Endothelial cell of umbilical vein (primary cell): Measurements from ENCODE around the gene GNAZ. TPM values are rescaled to one million over a fixed set of nuclear protein-coding genes. Genes with fewer than 3 reads are reported as not detected.

ENCODE experiments used
- BruUV-seq: library from RNA; stranded (reverse); fragments of 400-500 nt; replicated peaks from 2 replicates; lab custom pipeline; 2021; lab: Mats Ljungman, UMichigan
- CTCF ChIA-PET: fragments of 300-600, 350-600 bp; sonication (Branson Sonifier 250); formaldehyde crosslinking; loops from one replicate; lab custom pipeline; 2021; ENCODE audit warnings: antibody characterized with exemption, inconsistent platforms; lab: Charles Lee
- POLR2A ChIA-PET: fragments of 300-600, 350-600 bp; sonication (Branson Sonifier 250); formaldehyde crosslinking; loops from one replicate; lab custom pipeline; 2021; ENCODE audit warnings: antibody characterized with exemption, inconsistent platforms; lab: Charles Lee
- DNase-seq: peaks from one replicate; pipeline ENCODE4 v3.0.0-alpha.2; 2011; ENCODE audit warnings: low read depth, low spot score
- FAIRE-seq: peaks from 2 replicates; lab custom pipeline; 2011; peaks lifted over from hg19 to GRCh38; lab: Jason Lieb, UNC
- H2AFZ ChIP-seq: 2 replicates; pipeline ENCODE4 v1.6.0; 2012; ENCODE audit warnings: low read depth, low read length, control low read depth, inconsistent platforms
- H3K27ac ChIP-seq: 2 replicates; pipeline ENCODE4 v1.5.1; 2011; ENCODE audit warnings: low read depth, mild to moderate bottlenecking, control low read depth, low read length, moderate library complexity; ENCODE audit not compliant: insufficient read depth
- H3K27me3 ChIP-seq, 2 experiments: 2 replicates each; pipeline versions ENCODE4 v1.6.0 to v1.6.1; 2011; ENCODE audit warnings: low read length in 2 of 2, mixed read lengths in 1 of 2; ENCODE audit not compliant: control insufficient read depth in 2 of 2, insufficient read depth in 2 of 2
- H3K36me3 ChIP-seq, 2 experiments: 2 replicates in 1 of 2; 3 replicates in 1 of 2; pipeline ENCODE4 v1.5.1; 2011; ENCODE audit warnings: low read length in 2 of 2, mild to moderate bottlenecking in 1 of 2, moderate library complexity in 1 of 2; ENCODE audit not compliant: control insufficient read depth in 2 of 2, insufficient read depth in 2 of 2; ENCODE audit errors: extremely low read depth in 1 of 2
- H3K4me1 ChIP-seq: 3 replicates; pipeline ENCODE4 v1.5.1; 2011; ENCODE audit warnings: mild to moderate bottlenecking, low read length; ENCODE audit not compliant: control insufficient read depth, insufficient read depth; ENCODE audit errors: extremely low read depth
- H3K4me2 ChIP-seq: 2 replicates; pipeline ENCODE4 v1.6.1; 2011; ENCODE audit warnings: low read length, control low read depth, mixed read lengths; ENCODE audit not compliant: insufficient read depth
- H3K4me3 ChIP-seq, 3 experiments: fragments of 200-600 bp in 1 of 3; sonication (generic), shearing (Covaris generic) in 1 of 3; replicated peaks in 1 of 3; 2 replicates each; pipeline ENCODE4 v1.5.1; 2011 to 2016; ENCODE audit warnings: control low read depth in 3 of 3, low read length in 3 of 3, mild to moderate bottlenecking in 2 of 3, inconsistent platforms in 1 of 3, low read depth in 1 of 3, moderate library complexity in 1 of 3; ENCODE audit not compliant: insufficient read depth in 1 of 3
- H3K79me2 ChIP-seq: 2 replicates; pipeline ENCODE4 v1.6.0; 2012; ENCODE audit warnings: low read length, inconsistent platforms; ENCODE audit not compliant: control insufficient read depth, insufficient read depth
- H3K9ac ChIP-seq: replicated peaks from 2 replicates; pipeline ENCODE3; 2011; ENCODE audit warnings: low read length, control low read depth; ENCODE audit not compliant: insufficient read depth; ENCODE audit errors: extremely low read depth
- H3K9me1 ChIP-seq: replicated peaks from 3 replicates; pipeline ENCODE4 v1.6.0; 2011; ENCODE audit warnings: mild to moderate bottlenecking, low read length; ENCODE audit not compliant: control insufficient read depth, insufficient read depth; ENCODE audit errors: extremely low read depth
- H3K9me3 ChIP-seq: replicated peaks from 2 replicates; pipeline ENCODE4 v1.5.1; 2012; ENCODE audit warnings: low read length, inconsistent platforms; ENCODE audit not compliant: control insufficient read depth, insufficient read depth
- H4K20me1 ChIP-seq: replicated peaks from 2 replicates; pipeline ENCODE3; 2011; ENCODE audit warnings: mild to moderate bottlenecking, low read length; ENCODE audit not compliant: control insufficient read depth, insufficient read depth; ENCODE audit errors: extremely low read depth
- CTCF ChIP-seq, 2 donors: IDR thresholded peaks; 1 replicate in 1 of 2; 2 replicates in 1 of 2; pipeline ENCODE4 v1.5.1; 2011; ENCODE audit warnings: low read length in 2 of 2, mild to moderate bottlenecking in 2 of 2, moderate library complexity in 2 of 2, control low read depth in 1 of 2, inconsistent platforms in 1 of 2, low read depth in 1 of 2; ENCODE audit not compliant: insufficient read depth in 1 of 2; ENCODE audit errors: extremely low read depth in 1 of 2
- EZH2 ChIP-seq: IDR thresholded peaks from 2 replicates; pipeline ENCODE4 v1.6.1; 2012; ENCODE audit warnings: borderline replicate concordance, low read depth, mild to moderate bottlenecking, moderate library complexity, low read length, inconsistent platforms; ENCODE audit not compliant: severe bottlenecking
- FOS ChIP-seq: IDR thresholded peaks from 2 replicates; pipeline ENCODE4 v1.6.1; 2011; ENCODE audit warnings: mild to moderate bottlenecking, low read length, moderate library complexity, borderline replicate concordance; ENCODE audit not compliant: insufficient read depth
- GATA2 ChIP-seq: IDR thresholded peaks from 2 replicates; pipeline ENCODE4 v1.7.0; 2011; ENCODE audit warnings: low read depth, mild to moderate bottlenecking, moderate library complexity, mixed read lengths, low read length; ENCODE audit not compliant: insufficient read length, insufficient read depth
- JUN ChIP-seq: IDR thresholded peaks from 2 replicates; pipeline ENCODE4 v1.6.1; 2011; ENCODE audit warnings: borderline replicate concordance, low read depth; ENCODE audit not compliant: insufficient read length, insufficient read depth
- MAX ChIP-seq: IDR thresholded peaks from 2 replicates; pipeline ENCODE4 v1.6.1; 2011; ENCODE audit not compliant: insufficient read depth, insufficient read length
- MYC ChIP-seq: IDR thresholded peaks from one replicate; pipeline ENCODE4 v1.6.1; 2011; ENCODE audit warnings: mild to moderate bottlenecking, low read depth, low read length
- POLR2A ChIP-seq: IDR thresholded peaks from 2 replicates; pipeline ENCODE4 v1.6.1; 2012; ENCODE audit warnings: low read depth, mild to moderate bottlenecking, control low read depth, low read length
- POLR2AphosphoS5 ChIP-seq: IDR thresholded peaks from 2 replicates; pipeline ENCODE4 v1.6.1; 2012; ENCODE audit warnings: low read depth, mild to moderate bottlenecking, control low read depth, low read length, moderate library complexity; ENCODE audit not compliant: insufficient read depth
- dilution Hi-C: fragments of 300-500 bp; cut with MboI; formaldehyde crosslinking; loops from one replicate; pipeline ENCODE4 v1.15.0; 2019; ENCODE audit warnings: low sequenced_read_pairs; ENCODE audit not compliant: extremely low pct_ligation_motif_present
- intact Hi-C: fragments of 100-400 bp; cut with micrococcal nuclease; formaldehyde crosslinking; loops from one replicate; pipeline ENCODE4 v1.10.0; 2022
- polyA plus RNA-seq, 4 experiments: library from polyadenylated mRNA; depleted of rRNA in 3 of 4; stranded (reverse) in 3 of 4; unstranded in 1 of 4; fragments of >200 nt; gene quantifications; 2 replicates each; pipeline versions ENCODE4 v1.2.1 to v1.2.3, GENCODE V29; 2011 to 2012; ENCODE audit warnings: missing spikeins in 1 of 4
- total RNA-seq: library from RNA; stranded (reverse); gene quantifications from 2 replicates; pipeline ENCODE4 v1.2.3, GENCODE V29; 2021

GNAZ gene
- total and polyA plus RNA-seq, 2 donors (not counting 3 experiments of a cell fraction or from before 2014, with no cell fraction given): 0.44 to 0.86 TPM

GRCh38 chr22:23121424-23121823 is 51.1 kb downstream of the GNAZ start:
- H3K79me2 ChIP-seq: no peaks in the 10 kb centered on the region
- dilution Hi-C loops (no loop called here), intact Hi-C loops (no loop called here)
- CTCF ChIA-PET: interaction anchor here (0.7 to 15.6 kb wide), 2 partner anchors 162 to 248 kb away, joined by 3 to 401 read pairs; no protein-coding TSS in a partner anchor
- no peak for FAIRE-seq
- no peak overlapping the region for H2AFZ ChIP-seq
- DNase-seq: no peak
- no peak overlapping the region for H3K4me2 ChIP-seq
- H3K4me1 ChIP-seq: no peaks in the 10 kb centered on the region
- H3K36me3 ChIP-seq: no peaks in the 10 kb centered on the region
- TF ChIP-seq JUN (no peak), FOS (no peak), GATA2 (no peak), POLR2AphosphoS5 (no peak), MYC (no peak), MAX (no peak), CTCF (IDR thresholded peaks at IDR 0.05; ENCODE audit: extremely low read depth in 1 of 2, insufficient read depth in 1 of 2, low read depth in 1 of 2, low read length in 2 of 2) (no peak), EZH2 (no peak), POLR2A (no peak)
- H3K9me1 ChIP-seq: no peaks in the 10 kb centered on the region
- no peak overlapping the region for H3K4me3 ChIP-seq
- BruUV-seq: no TSS peak
- no peak overlapping the region for H3K9ac ChIP-seq
- H4K20me1 ChIP-seq: no peaks in the 10 kb centered on the region
- POLR2A ChIA-PET: no interaction called here
- H3K9me3 ChIP-seq: no peaks in the 10 kb centered on the region
- H3K27me3 ChIP-seq: no peaks in the 10 kb centered on the region
- no peak overlapping the region for H3K27ac ChIP-seq
